GM12878 (cell line): ENCODE results near the gene LSM6. TPM values are rescaled to one million over a fixed set of nuclear protein-coding genes. Genes with fewer than 3 reads are reported as not detected.

Experiments used
- ATAC-seq: fragments of 200-7000 bp; cut with Tn5 transposase; 3 replicates; pipeline ENCODE4 v1.9.1; 2020; ENCODE audit warnings: mild to moderate bottlenecking, moderate library complexity
- BruUV-seq: library from RNA; stranded (reverse); fragments of 400-500 nt; replicated peaks from 2 replicates; lab custom pipeline; 2021; lab: Mats Ljungman, UMichigan
- CTCF ChIA-PET: fragments of 300-600 bp; sonication (Branson Sonifier 250); formaldehyde crosslinking; extraction: SDS; loops from one replicate; lab custom pipeline; 2021; ENCODE audit warnings: inconsistent platforms; lab: Yijun Ruan, JAX
- POLR2A ChIA-PET: fragments of 350-600 bp; formaldehyde crosslinking; extraction: SDS; loops from one replicate; lab custom pipeline; 2021; ENCODE audit warnings: inconsistent platforms; lab: Charles Lee
- RAD21 ChIA-PET: fragments of 300-600 bp; sonication (Branson Sonifier 250); formaldehyde crosslinking; loops from one replicate; lab custom pipeline; 2023; ENCODE audit warnings: antibody characterized with exemption; ENCODE audit not compliant: unreplicated experiment; lab: Charles Lee
- SMC1A ChIA-PET: fragments of 300-600 bp; sonication (Branson Sonifier 250); formaldehyde crosslinking; loops from one replicate; lab custom pipeline; 2023; ENCODE audit not compliant: unreplicated experiment, uncharacterized antibody; lab: Charles Lee
- DNase-seq: peaks from one replicate; pipeline ENCODE4 v3.0.0-alpha.2; 2011; ENCODE audit warnings: low read depth, low spot score
- FAIRE-seq: peaks from 3 replicates; lab custom pipeline; 2011; peaks lifted over from hg19 to GRCh38; lab: Jason Lieb, UNC
- H2AFZ ChIP-seq: 2 replicates; pipeline ENCODE4 v1.6.0; 2011; ENCODE audit warnings: low read depth, low read length, control low read depth; ENCODE audit not compliant: control insufficient read depth
- H3K27ac ChIP-seq: 2 replicates; pipeline ENCODE4 v1.5.1; 2011; ENCODE audit warnings: control low read depth; ENCODE audit not compliant: control insufficient read depth, insufficient read depth
- H3K27me3 ChIP-seq, 2 experiments: replicated peaks in 1 of 2; 2 replicates each; pipeline versions ENCODE4 v1.6.0 to v1.6.1; 2011; ENCODE audit warnings: low read length in 1 of 2; ENCODE audit not compliant: control insufficient read depth in 2 of 2, insufficient read depth in 2 of 2
- H3K36me3 ChIP-seq, 2 experiments: 2 replicates each; pipeline ENCODE4 v1.5.1; 2011; ENCODE audit warnings: low read length in 1 of 2; ENCODE audit not compliant: control insufficient read depth in 2 of 2, insufficient read depth in 2 of 2
- H3K4me1 ChIP-seq: 2 replicates; pipeline ENCODE4 v1.6.1; 2011; ENCODE audit warnings: mild to moderate bottlenecking, low read length, moderate library complexity, mixed read lengths; ENCODE audit not compliant: control insufficient read depth, insufficient read depth
- H3K4me2 ChIP-seq: 2 replicates; pipeline ENCODE4 v1.6.0; 2011; ENCODE audit warnings: control low read depth; ENCODE audit not compliant: control insufficient read depth, insufficient read depth
- H3K4me3 ChIP-seq: fragments of 200-600 bp; sonication (generic); 2 replicates; pipeline ENCODE4 v1.5.1; 2016
- H3K79me2 ChIP-seq: 2 replicates; pipeline ENCODE4 v1.6.0; 2011; ENCODE audit warnings: low read length; ENCODE audit not compliant: control insufficient read depth, insufficient read depth
- H3K9ac ChIP-seq: 2 replicates; pipeline ENCODE4 v1.8.0; 2011; ENCODE audit warnings: low read length, control low read depth, mixed read lengths; ENCODE audit not compliant: control insufficient read depth, insufficient read depth
- H3K9me3 ChIP-seq: replicated peaks from 3 replicates; pipeline ENCODE4 v1.5.1; 2011; ENCODE audit warnings: mild to moderate bottlenecking, low read length; ENCODE audit not compliant: control insufficient read depth, insufficient read depth
- H4K20me1 ChIP-seq: 2 replicates; pipeline ENCODE4 v1.6.0; 2011; ENCODE audit not compliant: control insufficient read depth, insufficient read depth
- HDAC6 ChIP-seq: fragments of 200-600 bp; sonication (generic); IDR thresholded peaks from one replicate; pipeline ENCODE4 v1.8.0; 2017; ENCODE audit warnings: antibody characterized with exemption; ENCODE audit not compliant: unreplicated experiment
- PKNOX1 ChIP-seq: fragments of 450-650 bp; IDR thresholded peaks from 2 replicates; pipeline ENCODE4 v1.6.1; 2016; ENCODE audit warnings: mild to moderate bottlenecking
- RBBP5 ChIP-seq: fragments of 200-600 bp; sonication (generic); conservative IDR thresholded peaks from 2 replicates; pipeline ENCODE4 v1.6.1; 2016
- SMC3 ChIP-seq: IDR thresholded peaks from 2 replicates; pipeline ENCODE4 v1.6.1; 2011; ENCODE audit warnings: low read length, improper control_type of control experiment, borderline replicate concordance
- SPI1 ChIP-seq: IDR thresholded peaks from 2 replicates; pipeline ENCODE4 v1.6.1; 2011; ENCODE audit warnings: low read depth, mild to moderate bottlenecking, low read length, moderate library complexity, borderline replicate concordance; ENCODE audit not compliant: insufficient read depth
- WGBS: methylation state at CpG from one replicate; pipeline ENCODE4 v1.1.6; 2016; ENCODE audit warnings: low lambda C conversion rate; ENCODE audit not compliant: insufficient replicate concordance, insufficient coverage; ENCODE audit errors: missing lambda C conversion rate; 5-methylcytosine and 5-hydroxymethylcytosine counted together
- in situ Hi-C: fragments of 300-500 bp; cut with MboI; formaldehyde crosslinking; loops from 9 replicates; pipeline ENCODE4 v1.14.3; 2018; ENCODE audit warnings: mixed read lengths
- intact Hi-C: fragments of 100-400 bp; cut with micrococcal nuclease; formaldehyde crosslinking; loops from one replicate; pipeline ENCODE4 v1.14.2; 2022; ENCODE audit not compliant: unreplicated experiment
- polyA plus RNA-seq, 11 experiments: library from polyadenylated mRNA; depleted of rRNA in 4 of 11; unstranded in 6 of 11; stranded (reverse) in 5 of 11; fragments of >200 nt; fragmentation: Nextera tagmentation in 4 of 11; fragmentation: Illumina TruSeq in 1 of 11; extraction: Ambion mirVana in 4 of 11; extraction: Trizol in 1 of 11; gene quantifications; 1 replicate in 1 of 11; 2 replicates in 10 of 11; pipeline versions ENCODE4 v1.2.1 to v1.2.3, GENCODE V29; 2011 to 2016; ENCODE audit warnings: inconsistent platforms in 2 of 11, missing spikeins in 2 of 11, low read depth in 1 of 11
- total RNA-seq, 4 experiments: library from RNA; depleted of rRNA in 3 of 4; stranded (reverse); fragments of >200 nt in 3 of 4; fragmentation: Illumina TruSeq in 1 of 4; extraction: Trizol in 1 of 4; gene quantifications; 2 replicates each; pipeline versions ENCODE4 v1.2.1 to v1.2.3, GENCODE V29; 2013 to 2021
- TF ChIP-seq, protein P1 (sequence below): fragments of 450-650 bp; IDR thresholded peaks from 2 replicates; pipeline ENCODE4 v1.6.1; 2014; ENCODE audit warnings: mild to moderate bottlenecking

LSM6 gene
- total and polyA plus RNA-seq, 10 of the 15 experiments (the other 5 are each of a cell fraction or from before 2014, with no cell fraction given), result 68.0 to 282 (median 229) TPM

- H3K27ac ChIP-seq, result no peak overlapping the region
- FAIRE-seq (no peak), DNase-seq (no peak), ATAC-seq (peak; percentile 46)
- no peaks in the 10 kb centered on the region for H3K79me2 ChIP-seq
- H2AFZ ChIP-seq, result no peak overlapping the region; the same call in 1 of the 2 replicates
- H3K36me3 ChIP-seq, result no peaks in the 10 kb centered on the region
- H3K4me1 ChIP-seq, result no peaks in the 10 kb centered on the region
- H3K9me3 ChIP-seq, result no peaks in the 10 kb centered on the region
- no peak overlapping the region for H3K4me3 ChIP-seq
- no peaks in the 10 kb centered on the region for H3K27me3 ChIP-seq
- BruUV-seq, result no TSS peak
- ChIA-PET SMC1A (interaction anchor here (1.2 to 2.0 kb wide), 2 partner anchors 12 to 31 kb away, joined by 4 to 5 read pairs; no protein-coding TSS in a partner anchor), CTCF (interaction anchor here (0.7 kb wide), 1 partner anchor 32 kb away, joined by 3 read pairs; no protein-coding TSS in a partner anchor), POLR2A (no interaction called here), RAD21 (no interaction called here)
- intact Hi-C loops, result no loop called here
- in situ Hi-C loops, result no loop called here
- no peak overlapping the region for H3K4me2 ChIP-seq
- no peak overlapping the region for H3K9ac ChIP-seq
- no peak for TF ChIP-seq RBBP5
- no peak for TF ChIP-seq SMC3
- TF ChIP-seq, protein P1, sequence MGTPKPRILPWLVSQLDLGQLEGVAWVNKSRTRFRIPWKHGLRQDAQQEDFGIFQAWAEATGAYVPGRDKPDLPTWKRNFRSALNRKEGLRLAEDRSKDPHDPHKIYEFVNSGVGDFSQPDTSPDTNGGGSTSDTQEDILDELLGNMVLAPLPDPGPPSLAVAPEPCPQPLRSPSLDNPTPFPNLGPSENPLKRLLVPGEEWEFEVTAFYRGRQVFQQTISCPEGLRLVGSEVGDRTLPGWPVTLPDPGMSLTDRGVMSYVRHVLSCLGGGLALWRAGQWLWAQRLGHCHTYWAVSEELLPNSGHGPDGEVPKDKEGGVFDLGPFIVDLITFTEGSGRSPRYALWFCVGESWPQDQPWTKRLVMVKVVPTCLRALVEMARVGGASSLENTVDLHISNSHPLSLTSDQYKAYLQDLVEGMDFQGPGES, result no peak
- no peak for TF ChIP-seq PKNOX1
- H4K20me1 ChIP-seq, result no peaks in the 10 kb centered on the region
Measured at GRCh38 chr4:146142768-146143167, 32.8 kb upstream of the LSM6 start.

DNA sequence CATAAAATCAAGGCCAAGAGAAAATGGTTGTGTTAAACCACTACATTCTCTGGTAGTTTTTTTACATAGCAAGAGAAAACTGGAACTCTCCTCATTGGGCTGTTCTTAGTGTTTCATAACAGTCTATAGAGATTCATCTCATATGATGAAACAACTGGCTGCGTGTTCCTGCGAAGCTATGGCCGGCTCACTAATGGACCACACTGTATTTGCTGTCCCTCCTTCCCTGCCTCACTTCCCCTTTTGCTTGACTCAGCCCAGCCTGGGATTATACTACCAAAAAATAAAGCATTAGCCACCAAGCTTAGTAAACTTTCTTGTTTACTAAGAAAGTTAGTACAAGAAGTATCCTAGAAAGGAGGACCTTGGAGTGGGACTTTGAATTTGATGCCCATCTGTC is 31.6 kb upstream of the LSM6 start:
- H3K4me1 ChIP-seq, result no peaks in the 10 kb centered on the region
- FAIRE-seq, result no peak
- H3K4me3 ChIP-seq, result no peak overlapping the region
- BruUV-seq, result no TSS peak
- H2AFZ ChIP-seq, result no peak overlapping the region
- H3K79me2 ChIP-seq, result no peaks in the 10 kb centered on the region
- H3K27me3 ChIP-seq, result no peaks in the 10 kb centered on the region
- no peak for ATAC-seq
- H3K9me3 ChIP-seq, result no peaks in the 10 kb centered on the region
- ChIA-PET CTCF (no interaction called here), SMC1A (interaction anchor here (2.0 kb wide), 1 partner anchor 32 kb away, joined by 5 read pairs; no protein-coding TSS in a partner anchor), RAD21 (no interaction called here), POLR2A (no interaction called here)
- H3K9ac ChIP-seq, result no peak overlapping the region
- H3K27ac ChIP-seq, result no peak overlapping the region
- DNase-seq, result no peak
- TF ChIP-seq HDAC6 (no peak), SPI1 (peak; percentile 62; the same call in 1 of the 2 replicates)
- in situ Hi-C loops, result no loop called here
- H4K20me1 ChIP-seq, result no peaks in the 10 kb centered on the region
- WGBS, result 80% methylated on average over 3 of the region's 3 CpGs
- intact Hi-C loops, result no loop called here
- no peaks in the 10 kb centered on the region for H3K36me3 ChIP-seq
- no peak overlapping the region for H3K4me2 ChIP-seq
